ENCODE data around the gene HSPH1.

HSPH1 gene

GRCh38 chr13:31161557-31162150, at the start of gene HSPH1:
TSS of gene HSPH1 (minus strand) at chr13:31161904. CDS start at chr13:31161582, 322 bp downstream.
- H3K9ac ChIP-seq (ENCODE audit: low read length), result peak within 1 kb of the TSS; percentile 74
- H3K9me3 ChIP-seq (ENCODE audit: control insufficient read depth, low read length), result no peaks in the 10 kb centered on the region
- H3K27me3 ChIP-seq (ENCODE audit: control insufficient read depth, insufficient read depth, low read length), result no peaks in the 10 kb centered on the region
- H3K4me1 ChIP-seq (ENCODE audit: control insufficient read depth, insufficient read depth, low read length), result peaks cover 15% of the 10 kb centered on the region
- no peaks in the 10 kb centered on the region for H3K36me3 ChIP-seq (ENCODE audit: control insufficient read depth, insufficient read depth, low read length)
- H3K4me3 ChIP-seq (ENCODE audit: low read length), result peak within 1 kb of the TSS; percentile 2

- Histone ChIP-seq H3K36me3 (ENCODE audit: control insufficient read depth, insufficient read depth, low read length) (no peaks in the 10 kb centered on the region), H3K27me3 (ENCODE audit: control insufficient read depth, insufficient read depth, low read length) (no peaks in the 10 kb centered on the region), H3K4me1 (ENCODE audit: control insufficient read depth, insufficient read depth, low read length) (peaks cover 12% of the 10 kb centered on the region), H3K9me3 (ENCODE audit: control insufficient read depth, low read length) (no peaks in the 10 kb centered on the region), H3K4me3 (ENCODE audit: low read length) (no peak overlapping the region), H3K9ac (ENCODE audit: low read length) (no peak overlapping the region)
Measured at GRCh38 chr13:31209841-31210210, 48.1 kb upstream of the HSPH1 start.

GRCh38 chr13:31209172-31209840, 47.6 kb upstream of the HSPH1 start:
- H3K4me3 ChIP-seq (ENCODE audit: low read length), result no peak overlapping the region
- H3K4me1 ChIP-seq (ENCODE audit: control insufficient read depth, insufficient read depth, low read length), result peaks cover 12% of the 10 kb centered on the region
- no peaks in the 10 kb centered on the region for H3K9me3 ChIP-seq (ENCODE audit: control insufficient read depth, low read length)
- no peaks in the 10 kb centered on the region for H3K27me3 ChIP-seq (ENCODE audit: control insufficient read depth, insufficient read depth, low read length)
- no peaks in the 10 kb centered on the region for H3K36me3 ChIP-seq (ENCODE audit: control insufficient read depth, insufficient read depth, low read length)
- no peak overlapping the region for H3K9ac ChIP-seq (ENCODE audit: low read length)

- Histone ChIP-seq H3K4me1 (ENCODE audit: control insufficient read depth, insufficient read depth, low read length) (peaks cover 12% of the 10 kb centered on the region), H3K36me3 (ENCODE audit: control insufficient read depth, insufficient read depth, low read length) (no peaks in the 10 kb centered on the region), H3K9me3 (ENCODE audit: control insufficient read depth, low read length) (no peaks in the 10 kb centered on the region), H3K9ac (ENCODE audit: low read length) (no peak overlapping the region), H3K27me3 (ENCODE audit: control insufficient read depth, insufficient read depth, low read length) (no peaks in the 10 kb centered on the region), H3K4me3 (ENCODE audit: low read length) (no peak overlapping the region)
Measured at GRCh38 chr13:31208559-31209122, 46.9 kb upstream of the HSPH1 start.

GRCh38 chr13:31207661-31208552, 46.2 kb upstream of the HSPH1 start:
- Histone ChIP-seq H3K9me3 (ENCODE audit: control insufficient read depth, low read length) (no peaks in the 10 kb centered on the region), H3K36me3 (ENCODE audit: control insufficient read depth, insufficient read depth, low read length) (no peaks in the 10 kb centered on the region), H3K9ac (ENCODE audit: low read length) (no peak overlapping the region), H3K27me3 (ENCODE audit: control insufficient read depth, insufficient read depth, low read length) (no peaks in the 10 kb centered on the region), H3K4me1 (ENCODE audit: control insufficient read depth, insufficient read depth, low read length) (peaks cover 12% of the 10 kb centered on the region), H3K4me3 (ENCODE audit: low read length) (no peak overlapping the region)

- H3K27me3 ChIP-seq (ENCODE audit: control insufficient read depth, insufficient read depth, low read length), result no peaks in the 10 kb centered on the region
- H3K4me1 ChIP-seq (ENCODE audit: control insufficient read depth, insufficient read depth, low read length), result peaks cover 10% of the 10 kb centered on the region
- no peaks in the 10 kb centered on the region for H3K9me3 ChIP-seq (ENCODE audit: control insufficient read depth, low read length)
- no peak overlapping the region for H3K9ac ChIP-seq (ENCODE audit: low read length)
- H3K4me3 ChIP-seq (ENCODE audit: low read length), result no peak overlapping the region
- H3K36me3 ChIP-seq (ENCODE audit: control insufficient read depth, insufficient read depth, low read length), result no peaks in the 10 kb centered on the region
Measured at GRCh38 chr13:31204592-31204991, 42.9 kb upstream of the HSPH1 start.

GRCh38 chr13:31201341-31202031, 39.8 kb upstream of the HSPH1 start:
- Histone ChIP-seq H3K4me3 (ENCODE audit: low read length) (no peak overlapping the region), H3K9ac (ENCODE audit: low read length) (peak overlapping the region; percentile 83), H3K36me3 (ENCODE audit: control insufficient read depth, insufficient read depth, low read length) (no peaks in the 10 kb centered on the region), H3K4me1 (ENCODE audit: control insufficient read depth, insufficient read depth, low read length) (no peaks in the 10 kb centered on the region), H3K9me3 (ENCODE audit: control insufficient read depth, low read length) (no peaks in the 10 kb centered on the region), H3K27me3 (ENCODE audit: control insufficient read depth, insufficient read depth, low read length) (no peaks in the 10 kb centered on the region)

- no peak overlapping the region for H3K4me3 ChIP-seq (ENCODE audit: low read length)
- H3K9ac ChIP-seq (ENCODE audit: low read length), result peak overlapping the region; percentile 83
- H3K9me3 ChIP-seq (ENCODE audit: control insufficient read depth, low read length), result no peaks in the 10 kb centered on the region
- H3K27me3 ChIP-seq (ENCODE audit: control insufficient read depth, insufficient read depth, low read length), result no peaks in the 10 kb centered on the region
- H3K36me3 ChIP-seq (ENCODE audit: control insufficient read depth, insufficient read depth, low read length), result no peaks in the 10 kb centered on the region
- no peaks in the 10 kb centered on the region for H3K4me1 ChIP-seq (ENCODE audit: control insufficient read depth, insufficient read depth, low read length)
Measured at GRCh38 chr13:31200637-31200971, 38.9 kb upstream of the HSPH1 start.

- Histone ChIP-seq H3K27me3 (ENCODE audit: control insufficient read depth, insufficient read depth, low read length) (no peaks in the 10 kb centered on the region), H3K36me3 (ENCODE audit: control insufficient read depth, insufficient read depth, low read length) (no peaks in the 10 kb centered on the region), H3K9ac (ENCODE audit: low read length) (peak within 1 kb of the TSS; percentile 83), H3K9me3 (ENCODE audit: control insufficient read depth, low read length) (no peaks in the 10 kb centered on the region), H3K4me3 (ENCODE audit: low read length) (no peak within 1 kb of the TSS), H3K4me1 (ENCODE audit: control insufficient read depth, insufficient read depth, low read length) (no peaks in the 10 kb centered on the region)
Measured at GRCh38 chr13:31199849-31200636, 38.3 kb upstream of the HSPH1 start, which contains the start of gene B3GLCT. TSS of gene B3GLCT (plus strand) at chr13:31199975. CDS start at chr13:31200085, 110 bp downstream.

- H3K27me3 ChIP-seq (ENCODE audit: control insufficient read depth, insufficient read depth, low read length), result no peaks in the 10 kb centered on the region
- peak overlapping the region; percentile 61 for H3K9ac ChIP-seq (ENCODE audit: low read length)
- H3K4me3 ChIP-seq (ENCODE audit: low read length), result no peak overlapping the region
- H3K9me3 ChIP-seq (ENCODE audit: control insufficient read depth, low read length), result no peaks in the 10 kb centered on the region
- no peaks in the 10 kb centered on the region for H3K4me1 ChIP-seq (ENCODE audit: control insufficient read depth, insufficient read depth, low read length)
- no peaks in the 10 kb centered on the region for H3K36me3 ChIP-seq (ENCODE audit: control insufficient read depth, insufficient read depth, low read length)
Measured at GRCh38 chr13:31199527-31199848, 37.8 kb upstream of the HSPH1 start.

GRCh38 chr13:31198519-31198918, 36.8 kb upstream of the HSPH1 start:
- Histone ChIP-seq H3K4me3 (ENCODE audit: low read length) (no peak overlapping the region), H3K27me3 (ENCODE audit: control insufficient read depth, insufficient read depth, low read length) (no peaks in the 10 kb centered on the region), H3K9me3 (ENCODE audit: control insufficient read depth, low read length) (no peaks in the 10 kb centered on the region), H3K9ac (ENCODE audit: low read length) (no peak overlapping the region), H3K36me3 (ENCODE audit: control insufficient read depth, insufficient read depth, low read length) (no peaks in the 10 kb centered on the region), H3K4me1 (ENCODE audit: control insufficient read depth, insufficient read depth, low read length) (no peaks in the 10 kb centered on the region)
